DOHH2 (cell line): ENCODE measurements around the gene VEGFC.

Source experiments
- H3F3A ChIP-seq: fragments of 200-600 bp; sonication (generic), shearing (Covaris generic); 2 replicates; pipeline ENCODE4 v1.6.0; 2016; ENCODE audit warnings: antibody characterized with exemption, mild to moderate bottlenecking; ENCODE audit not compliant: control insufficient read depth, insufficient read depth
- H3K27ac ChIP-seq: fragments of 200-600 bp; sonication (generic); 2 replicates; pipeline ENCODE4 v1.5.1; 2014; ENCODE audit warnings: low read depth, mild to moderate bottlenecking, low read length, moderate library complexity
- H3K27me3 ChIP-seq: fragments of 200-600 bp; sonication (generic); 2 replicates; pipeline ENCODE4 v1.6.1; 2014; ENCODE audit warnings: mild to moderate bottlenecking, low read length, mixed read lengths; ENCODE audit not compliant: control insufficient read depth
- H3K36me3 ChIP-seq: fragments of 200-600 bp; sonication (generic); 2 replicates; pipeline ENCODE4 v1.6.1; 2014; ENCODE audit warnings: mild to moderate bottlenecking, low read length, moderate library complexity, mixed read lengths; ENCODE audit not compliant: control insufficient read depth
- H3K4me1 ChIP-seq: fragments of 200-600 bp; sonication (generic); 2 replicates; pipeline ENCODE4 v1.6.1; 2014; ENCODE audit warnings: mild to moderate bottlenecking, low read length, mixed read lengths; ENCODE audit not compliant: control insufficient read depth
- H3K4me2 ChIP-seq: fragments of 200-600 bp; sonication (generic); 2 replicates; pipeline ENCODE4 v1.6.0; 2014; ENCODE audit warnings: mild to moderate bottlenecking, low read length, moderate library complexity
- H3K4me3 ChIP-seq: fragments of 200-600 bp; sonication (generic); 2 replicates; pipeline ENCODE4 v1.5.1; 2014; ENCODE audit warnings: mild to moderate bottlenecking, low read length, mixed read lengths
- H3K79me2 ChIP-seq: fragments of 200-600 bp; sonication (generic); 2 replicates; pipeline ENCODE4 v1.6.1; 2014; ENCODE audit warnings: mild to moderate bottlenecking, low read length, mixed read lengths; ENCODE audit not compliant: control insufficient read depth
- H3K9me2 ChIP-seq: fragments of 200-600 bp; sonication (generic); replicated peaks from 2 replicates; pipeline ENCODE4 v1.6.1; 2014; ENCODE audit warnings: mild to moderate bottlenecking, low read length, mixed read lengths; ENCODE audit not compliant: control insufficient read depth
- H3K9me3 ChIP-seq: fragments of 200-600 bp; sonication (generic); 2 replicates; pipeline ENCODE4 v1.6.1; 2014; ENCODE audit warnings: antibody characterized with exemption, low read length, mixed read lengths; ENCODE audit not compliant: control insufficient read depth, insufficient read depth
- H4K20me1 ChIP-seq: fragments of 200-600 bp; sonication (generic); 2 replicates; pipeline ENCODE4 v1.6.0; 2014; ENCODE audit warnings: low read depth, mild to moderate bottlenecking, antibody characterized with exemption, low read length, moderate library complexity; ENCODE audit not compliant: control insufficient read depth, insufficient read depth
- CTCF ChIP-seq: fragments of 200-600 bp; sonication (generic); IDR thresholded peaks from one replicate; pipeline ENCODE4 v1.5.1; 2014; ENCODE audit warnings: antibody characterized with exemption, mild to moderate bottlenecking, low read depth, low read length; ENCODE audit not compliant: poor library complexity, severe bottlenecking
- EZH2phosphoT487 ChIP-seq: fragments of 200-600 bp; sonication (generic); IDR thresholded peaks from 2 replicates; pipeline ENCODE4 v1.6.1; 2017; ENCODE audit warnings: borderline replicate concordance, mild to moderate bottlenecking, antibody characterized with exemption, low read length, moderate library complexity, mixed read lengths

Gene VEGFC

GRCh38 chr4:176825586-176825985 lies 32.9 kb upstream of the VEGFC start:
- Histone ChIP-seq H3K9me2 (no peaks in the 10 kb centered on the region), H3K27me3 (no peaks in the 10 kb centered on the region), H3F3A (no peaks in the 10 kb centered on the region), H3K27ac (no peak overlapping the region), H3K36me3 (no peaks in the 10 kb centered on the region), H3K4me2 (no peak overlapping the region), H3K9me3 (no peaks in the 10 kb centered on the region), H3K4me1 (no peaks in the 10 kb centered on the region), H3K79me2 (no peaks in the 10 kb centered on the region), H3K4me3 (no peak overlapping the region), H4K20me1 (no peaks in the 10 kb centered on the region)
- no peak for TF ChIP-seq CTCF
- TF ChIP-seq EZH2phosphoT487 = no peak

- no peaks in the 10 kb centered on the region for H3K4me1 ChIP-seq
- no peaks in the 10 kb centered on the region for H3K36me3 ChIP-seq
- no peaks in the 10 kb centered on the region for H3K9me3 ChIP-seq
- no peak overlapping the region for H3K4me3 ChIP-seq
- no peak overlapping the region for H3K4me2 ChIP-seq
- H3K27me3 ChIP-seq = no peaks in the 10 kb centered on the region
- no peaks in the 10 kb centered on the region for H3K9me2 ChIP-seq
- H4K20me1 ChIP-seq = no peaks in the 10 kb centered on the region
- no peaks in the 10 kb centered on the region for H3K79me2 ChIP-seq
- H3F3A ChIP-seq = no peaks in the 10 kb centered on the region
- H3K27ac ChIP-seq = no peak overlapping the region
- no peak for TF ChIP-seq EZH2phosphoT487
- no peak for TF ChIP-seq CTCF
Measured at GRCh38 chr4:176824645-176825366, 32.1 kb upstream of the VEGFC start.

- no peaks in the 10 kb centered on the region for H4K20me1 ChIP-seq
- H3K79me2 ChIP-seq = no peaks in the 10 kb centered on the region
- H3K9me3 ChIP-seq = no peaks in the 10 kb centered on the region
- H3K27ac ChIP-seq = no peak overlapping the region
- H3K4me2 ChIP-seq = no peak overlapping the region
- H3K9me2 ChIP-seq = no peaks in the 10 kb centered on the region
- TF ChIP-seq EZH2phosphoT487 (no peak), CTCF (no peak)
- H3K4me1 ChIP-seq = no peaks in the 10 kb centered on the region
- no peaks in the 10 kb centered on the region for H3F3A ChIP-seq
- no peaks in the 10 kb centered on the region for H3K27me3 ChIP-seq
- H3K36me3 ChIP-seq = no peaks in the 10 kb centered on the region
- H3K4me3 ChIP-seq = no peak overlapping the region
Measured at GRCh38 chr4:176818531-176818930, 25.8 kb upstream of the VEGFC start.
